Hematopoietic multipotent progenitor cell treated with erythropoietin and hydrocortisone succinate and interleukin-3 and kit ligand, for 6 days (in vitro differentiated cells): ENCODE results near the gene HINT1.
A peak's percentile ranks its signal among the peaks of the same experiment; 100 is the strongest.
"Not testable (repeated sequence)": the region's sequence is repeated elsewhere in the genome, so short reads cannot be mapped to it uniquely, and the experiment has no call there.

ENCODE experiments used
- DNase-seq: peaks from one replicate; pipeline ENCODE4 v3.0.0-alpha.2; 2015

The HINT1 gene

DNA sequence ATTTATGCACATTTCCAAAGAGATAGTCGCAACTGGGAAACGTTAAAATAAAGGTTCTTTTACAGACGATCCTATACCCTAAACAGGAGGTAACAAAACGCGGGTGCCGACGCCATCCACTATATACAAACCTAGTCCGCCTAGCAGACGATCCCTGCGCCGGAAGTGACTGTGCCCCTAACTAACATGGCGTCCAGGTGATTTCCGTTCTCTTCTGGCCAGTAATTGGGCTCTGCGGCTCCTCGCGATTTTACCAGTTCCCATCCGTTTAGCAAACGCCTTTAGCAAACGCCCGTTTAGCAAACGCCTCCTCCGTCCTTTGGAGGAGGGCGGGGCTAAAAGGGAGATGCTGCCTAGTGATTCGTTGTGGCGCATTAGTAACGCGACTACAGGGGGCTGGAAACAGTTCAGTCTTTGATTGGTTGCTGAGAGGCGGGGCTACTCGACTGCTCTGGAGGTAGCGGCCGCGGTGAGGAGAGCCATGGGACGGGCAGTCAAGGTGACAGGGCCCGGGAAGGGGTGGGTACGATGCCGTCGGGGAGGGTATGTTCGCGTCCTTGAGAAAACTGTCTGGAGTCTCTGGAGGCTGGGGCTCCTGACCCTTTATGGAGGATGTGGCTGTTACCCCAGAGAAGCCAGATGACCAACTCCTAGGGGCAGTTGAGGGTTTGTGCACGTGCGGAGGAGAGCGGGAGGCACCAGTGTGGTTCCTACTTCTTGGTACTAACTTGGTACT lies 5.7 kb upstream of the HINT1 start, which contains the start of gene LYRM7:
TSS of gene LYRM7 (plus strand) at position 405 of the 736 bp plus-strand sequence. CDS start at position 482, 77 bp downstream.
- DNase-seq, result peak; percentile 100

DNA sequence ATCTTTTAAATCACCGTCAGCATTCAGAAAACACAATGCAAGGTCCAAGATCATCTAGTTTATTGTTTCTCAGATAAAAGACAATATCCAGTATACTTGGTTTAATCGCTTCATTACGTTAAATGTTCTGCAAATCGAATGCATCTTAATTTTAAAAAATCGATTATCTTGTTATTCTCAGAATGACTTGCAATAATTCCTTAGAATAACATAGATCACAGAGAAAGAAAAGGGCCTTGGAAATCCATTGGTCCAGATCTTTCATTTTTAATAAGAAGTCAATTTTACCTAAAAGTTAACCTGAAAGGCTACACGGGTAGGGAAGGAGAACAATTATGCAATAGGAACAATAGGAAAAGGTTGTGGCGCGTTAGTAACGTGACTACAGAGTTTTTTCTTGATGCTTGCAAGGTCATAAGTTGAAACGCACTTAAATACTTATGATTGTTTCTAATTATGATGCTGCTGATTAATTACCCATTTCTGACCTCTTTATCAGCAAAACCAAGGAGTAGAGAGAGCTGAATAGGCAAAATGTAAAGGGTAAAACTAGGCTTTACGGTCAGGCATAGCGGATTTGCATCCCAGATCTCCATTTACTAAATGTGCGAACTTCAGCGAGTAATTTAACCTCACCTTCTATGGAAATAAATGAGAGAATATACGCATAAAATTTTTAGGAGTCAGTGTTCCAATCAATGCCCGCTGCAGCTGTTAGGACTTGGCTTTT lies 4.9 kb upstream of the HINT1 start:
- DNase-seq, result peak; percentile 28

- no peak for DNase-seq
Observed at GRCh38 chr5:131167615-131168014, 2.6 kb upstream of the HINT1 start.

GRCh38 chr5:131164191-131165118 lies 601 bp downstream of the HINT1 start:
- peak; percentile 88 for DNase-seq

DNA sequence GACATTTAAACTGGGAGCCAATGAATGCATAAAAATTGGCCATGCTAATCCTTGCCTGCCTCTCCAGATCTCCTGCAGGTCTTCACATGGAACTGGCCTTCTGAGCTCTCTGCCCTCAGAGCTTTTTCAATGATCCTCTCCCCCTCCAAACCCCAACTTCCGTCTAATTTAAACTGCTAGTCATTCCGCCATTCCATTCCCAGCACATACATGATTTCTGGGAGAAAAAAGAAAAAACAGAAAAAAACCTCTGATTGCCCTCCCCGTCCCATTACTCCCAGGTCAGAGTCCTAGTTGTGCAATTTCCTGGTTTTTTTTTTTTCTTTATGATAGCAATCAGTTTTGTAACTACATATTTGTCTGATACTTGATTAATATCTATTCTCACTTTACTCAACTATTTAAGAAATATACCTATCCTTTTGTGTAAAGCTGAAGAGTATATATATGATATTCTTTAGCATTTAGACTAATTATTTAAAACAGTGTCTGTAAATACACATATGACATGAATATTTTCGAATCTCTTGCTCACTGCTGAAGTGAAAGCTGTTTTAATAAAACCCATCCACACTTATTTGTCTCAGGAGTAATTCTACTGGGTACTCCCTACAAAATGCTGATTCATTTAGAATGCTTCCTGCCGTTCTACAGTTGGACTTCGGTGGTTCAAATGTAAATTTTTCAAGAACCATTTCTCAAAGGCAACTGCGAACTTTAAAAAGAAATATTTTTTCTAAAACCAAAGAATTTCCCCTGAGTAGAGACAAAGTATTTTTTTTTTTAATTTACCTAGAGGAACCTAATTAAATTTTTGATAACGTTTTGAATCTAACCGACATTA lies 1.6 kb downstream of the HINT1 start:
- peak; percentile 80 for DNase-seq

DNA sequence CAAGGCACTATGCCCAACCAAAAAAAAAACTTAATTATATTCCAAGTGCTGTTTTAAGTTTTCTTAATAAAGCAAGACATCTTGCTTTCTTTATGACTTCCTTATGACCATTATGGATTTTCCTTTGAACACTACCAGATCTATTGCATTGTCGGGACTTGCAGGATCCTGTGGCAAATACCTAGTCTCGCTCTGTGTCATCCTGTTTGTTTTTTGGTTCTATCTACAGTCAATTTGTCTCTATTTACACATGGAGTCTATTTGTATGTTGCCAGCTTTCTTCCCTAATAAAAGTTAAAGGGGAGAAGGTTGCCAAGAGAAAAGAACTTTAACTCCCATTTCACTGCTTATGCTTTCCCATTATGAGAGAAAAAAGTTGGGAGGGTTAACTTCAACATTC lies 4.9 kb downstream of the HINT1 start:
- no peak for DNase-seq

- DNase-seq, result no peak
Observed at GRCh38 chr5:131156957-131157356, 8.1 kb downstream of the HINT1 start.

- no peak for DNase-seq
Observed at GRCh38 chr5:131156385-131156784, 8.7 kb downstream of the HINT1 start.

DNA sequence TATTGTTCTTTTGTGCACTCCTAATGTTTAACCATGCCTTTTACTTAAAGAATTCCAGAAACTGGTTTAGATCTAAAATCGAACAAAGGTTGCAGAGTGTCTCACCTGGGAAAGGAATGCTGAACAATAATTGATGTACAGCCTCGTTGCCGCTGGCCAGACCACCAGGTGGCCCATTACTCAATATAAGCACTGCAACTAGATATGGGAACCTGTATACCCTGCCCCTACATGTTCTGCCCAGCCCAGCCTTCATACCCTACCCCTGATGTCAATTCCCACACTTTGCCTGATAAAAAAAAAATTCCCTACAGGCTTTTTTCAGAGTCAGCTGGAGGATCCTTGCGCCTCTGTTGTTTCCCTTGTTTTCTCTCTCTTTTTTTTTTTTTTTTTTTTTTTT lies 13.8 kb downstream of the HINT1 start:
- DNase-seq, result no peak

DNA sequence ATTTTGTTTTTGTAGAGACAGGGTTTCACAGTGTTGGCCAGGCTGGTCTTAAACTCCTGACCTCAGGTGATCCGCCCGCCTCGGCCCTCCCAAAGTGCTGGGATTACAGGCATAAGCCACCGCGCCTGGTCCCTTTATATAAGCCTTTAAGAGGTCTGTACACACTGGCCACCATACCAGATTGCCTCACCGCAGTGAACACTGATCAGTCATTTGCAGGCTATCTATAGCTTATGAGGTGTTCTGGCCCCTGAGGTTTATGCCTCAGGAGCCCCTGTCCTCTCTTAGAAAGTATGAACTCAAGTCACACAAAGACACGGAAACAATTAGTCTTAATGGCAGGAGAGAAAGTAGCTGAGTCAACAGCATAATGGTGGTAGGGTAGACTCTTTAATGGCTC lies 14.6 kb downstream of the HINT1 start:
- no peak for DNase-seq

GRCh38 chr5:131148835-131149234 lies 16.2 kb downstream of the HINT1 start:
- no peak for DNase-seq

- no peak for DNase-seq
Observed at GRCh38 chr5:131147258-131147657, 17.8 kb downstream of the HINT1 start.

DNA sequence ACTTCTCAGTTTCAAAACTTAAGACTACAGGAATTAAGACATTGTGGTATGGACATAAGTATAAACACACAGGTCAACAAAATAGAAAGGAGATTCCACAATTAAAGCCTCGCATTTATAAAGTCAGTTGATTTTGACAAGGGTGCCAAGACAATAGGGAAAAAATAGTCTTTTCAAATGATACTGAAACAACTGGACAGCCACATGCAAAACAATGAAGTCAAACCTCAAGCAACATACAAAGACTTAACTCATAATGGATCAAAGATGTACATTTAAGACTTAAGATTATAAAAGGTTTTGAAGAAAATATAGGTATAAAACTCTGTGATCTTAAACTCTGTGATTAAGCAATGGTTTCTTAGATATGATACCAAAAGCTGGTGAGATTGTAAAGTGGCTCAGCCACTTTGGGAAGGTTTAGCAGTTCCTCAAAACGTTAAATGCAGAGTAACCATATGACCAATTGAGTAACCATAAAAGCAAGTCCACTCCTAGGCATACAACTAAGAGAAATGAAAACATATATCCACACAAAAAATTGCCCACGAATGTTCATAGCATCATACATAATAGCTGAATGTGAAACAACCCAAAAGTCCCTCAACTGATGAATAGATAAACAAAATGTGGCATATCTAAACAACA lies 22.0 kb downstream of the HINT1 start:
- DNase-seq, result no peak

GRCh38 chr5:131139321-131139720 lies 25.7 kb downstream of the HINT1 start:
- DNase-seq, result no peak

DNA sequence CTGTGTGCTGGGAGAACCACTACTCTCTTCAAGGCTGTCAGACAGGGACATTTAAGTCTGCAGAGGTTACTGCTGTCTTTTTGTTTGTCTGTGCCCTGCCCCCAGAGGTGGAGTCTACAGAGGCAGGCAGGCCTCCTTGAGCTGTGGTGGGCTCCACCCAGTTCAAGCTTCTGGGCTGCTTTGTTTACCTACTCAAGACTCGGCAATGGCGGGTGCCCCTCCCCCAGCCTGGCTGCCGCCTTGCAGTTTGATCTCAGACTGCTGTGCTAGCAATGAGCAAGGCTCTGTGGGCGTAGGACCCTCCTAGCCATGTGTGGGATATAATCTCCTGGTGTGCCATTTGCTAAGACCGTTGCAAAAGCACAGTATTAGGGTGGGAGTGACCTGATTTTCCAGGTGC lies 26.6 kb downstream of the HINT1 start:
- not testable (repeated sequence) for DNase-seq

DNA sequence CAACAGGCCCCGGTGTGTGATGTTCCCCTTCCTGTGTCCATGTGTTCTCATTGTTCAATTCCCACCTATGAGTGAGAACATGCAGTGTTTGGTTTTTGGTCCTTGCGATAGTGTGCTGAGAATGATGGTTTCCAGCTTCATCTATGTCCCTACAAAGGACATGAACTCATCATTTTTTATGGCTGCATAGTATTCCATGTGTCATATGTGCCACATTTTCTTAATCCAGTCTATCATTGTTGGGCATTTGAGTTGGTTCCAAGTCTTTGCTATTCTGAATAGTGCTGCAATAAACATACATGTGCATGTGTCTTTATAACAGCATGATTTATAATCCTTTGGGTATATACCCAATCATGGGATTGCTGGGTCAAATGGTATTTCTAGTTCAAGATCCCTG lies 32.0 kb downstream of the HINT1 start:
- not testable (repeated sequence) for DNase-seq

DNA sequence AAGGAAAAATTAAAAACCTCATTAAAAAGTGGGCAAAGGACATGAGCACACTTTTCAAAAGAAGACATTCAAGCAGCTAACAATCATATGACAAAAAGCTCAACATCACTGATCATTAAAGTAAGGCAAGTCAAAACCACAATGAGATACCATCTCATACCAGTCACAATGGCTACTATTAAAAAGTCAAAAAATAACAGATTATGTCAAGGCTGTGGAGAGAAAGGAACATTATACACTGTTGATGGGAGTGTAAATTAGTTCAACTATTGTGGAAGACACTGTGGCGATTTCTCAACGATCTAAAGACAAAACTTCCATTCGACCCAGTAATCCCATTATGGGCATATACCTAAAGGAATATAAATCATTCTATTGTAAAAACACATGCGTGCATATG lies 35.8 kb downstream of the HINT1 start:
- DNase-seq, result no peak

DNA sequence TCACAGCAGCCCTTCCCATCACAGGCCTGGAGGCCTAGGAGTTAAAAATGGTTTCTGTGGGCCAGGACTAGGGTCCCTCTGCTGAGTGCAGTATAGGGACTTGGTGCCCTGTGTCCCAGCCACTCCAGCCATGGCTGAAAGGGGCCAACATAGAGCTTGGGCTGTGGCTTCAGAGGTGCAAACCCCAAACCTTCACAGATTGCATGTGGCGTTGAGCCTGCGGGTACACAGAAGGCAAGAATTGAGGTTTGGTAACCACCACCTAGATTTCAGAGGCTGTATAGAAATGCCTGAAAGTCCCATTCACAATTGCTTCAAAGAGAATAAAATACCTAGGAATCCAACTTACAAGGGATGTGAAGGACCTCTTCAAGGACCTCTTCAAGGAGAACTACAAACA lies 37.8 kb downstream of the HINT1 start:
- DNase-seq, result not testable (repeated sequence)

DNA sequence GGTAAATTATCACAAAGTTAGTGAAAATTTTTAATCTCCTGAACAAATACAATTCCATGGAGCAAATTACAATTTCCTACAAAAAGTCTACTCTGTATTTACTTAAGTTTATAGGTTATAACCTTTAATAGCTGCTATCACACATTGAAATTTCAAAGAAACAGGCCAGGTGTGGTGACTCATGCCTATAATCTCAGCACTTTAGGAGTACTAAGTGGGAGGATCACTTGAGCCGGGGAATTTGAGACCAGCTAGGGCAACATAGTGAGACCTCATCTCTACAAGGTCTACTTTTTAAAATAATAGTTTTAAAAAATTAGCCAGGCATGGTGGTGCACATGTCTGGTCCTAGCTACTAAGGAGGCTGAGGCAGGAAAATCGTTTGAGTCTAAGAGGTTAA lies 50.3 kb downstream of the HINT1 start:
- no peak for DNase-seq

GRCh38 chr5:131112424-131112823 lies 52.6 kb downstream of the HINT1 start:
- DNase-seq, result no peak

GRCh38 chr5:131110256-131110594 lies 54.8 kb downstream of the HINT1 start:
- DNase-seq, result no peak
